ENCODE results near the gene JRKL.

The JRKL gene

DNA sequence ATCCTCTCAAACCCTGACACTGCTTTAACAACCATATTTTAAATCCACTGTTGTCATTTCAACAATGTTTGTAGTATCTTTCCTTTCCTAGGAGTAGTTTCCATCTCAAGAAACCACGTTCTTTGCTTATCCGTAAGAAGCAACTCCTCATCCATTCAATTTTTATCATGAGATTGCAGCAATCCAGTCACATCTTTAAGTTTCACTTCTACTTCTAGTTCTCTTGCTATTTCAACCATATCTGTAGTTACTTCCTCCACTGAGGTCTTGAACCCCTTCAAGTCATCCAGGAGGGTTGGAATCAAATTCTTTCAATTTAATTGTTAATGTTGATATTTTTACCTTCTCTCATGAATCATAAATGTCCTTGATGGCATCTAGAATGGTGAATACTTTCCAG lies 22.5 kb upstream of the JRKL start:
- TF ChIP-seq, protein P1, sequence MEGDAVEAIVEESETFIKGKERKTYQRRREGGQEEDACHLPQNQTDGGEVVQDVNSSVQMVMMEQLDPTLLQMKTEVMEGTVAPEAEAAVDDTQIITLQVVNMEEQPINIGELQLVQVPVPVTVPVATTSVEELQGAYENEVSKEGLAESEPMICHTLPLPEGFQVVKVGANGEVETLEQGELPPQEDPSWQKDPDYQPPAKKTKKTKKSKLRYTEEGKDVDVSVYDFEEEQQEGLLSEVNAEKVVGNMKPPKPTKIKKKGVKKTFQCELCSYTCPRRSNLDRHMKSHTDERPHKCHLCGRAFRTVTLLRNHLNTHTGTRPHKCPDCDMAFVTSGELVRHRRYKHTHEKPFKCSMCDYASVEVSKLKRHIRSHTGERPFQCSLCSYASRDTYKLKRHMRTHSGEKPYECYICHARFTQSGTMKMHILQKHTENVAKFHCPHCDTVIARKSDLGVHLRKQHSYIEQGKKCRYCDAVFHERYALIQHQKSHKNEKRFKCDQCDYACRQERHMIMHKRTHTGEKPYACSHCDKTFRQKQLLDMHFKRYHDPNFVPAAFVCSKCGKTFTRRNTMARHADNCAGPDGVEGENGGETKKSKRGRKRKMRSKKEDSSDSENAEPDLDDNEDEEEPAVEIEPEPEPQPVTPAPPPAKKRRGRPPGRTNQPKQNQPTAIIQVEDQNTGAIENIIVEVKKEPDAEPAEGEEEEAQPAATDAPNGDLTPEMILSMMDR (conservative IDR thresholded peaks at IDR 0.05; ENCODE audit: low read depth), result no peak
- CTCF ChIA-PET, result no interaction called here
- POLR2A ChIA-PET (ENCODE audit: low non-redundant PET), result no interaction called here
- DNase-seq (ENCODE audit: low spot score), result no peak
- H3K27ac ChIP-seq, result no peak overlapping the region

GRCh38 chr11:96373826-96374225 lies 16.0 kb upstream of the JRKL start:
- POLR2A ChIA-PET (ENCODE audit: low non-redundant PET), result no interaction called here
- CTCF ChIA-PET, result no interaction called here
- TF ChIP-seq, protein P1 (conservative IDR thresholded peaks at IDR 0.05; ENCODE audit: low read depth), result no peak
- no peak overlapping the region for H3K27ac ChIP-seq
- no peak for DNase-seq (ENCODE audit: low spot score)

DNA sequence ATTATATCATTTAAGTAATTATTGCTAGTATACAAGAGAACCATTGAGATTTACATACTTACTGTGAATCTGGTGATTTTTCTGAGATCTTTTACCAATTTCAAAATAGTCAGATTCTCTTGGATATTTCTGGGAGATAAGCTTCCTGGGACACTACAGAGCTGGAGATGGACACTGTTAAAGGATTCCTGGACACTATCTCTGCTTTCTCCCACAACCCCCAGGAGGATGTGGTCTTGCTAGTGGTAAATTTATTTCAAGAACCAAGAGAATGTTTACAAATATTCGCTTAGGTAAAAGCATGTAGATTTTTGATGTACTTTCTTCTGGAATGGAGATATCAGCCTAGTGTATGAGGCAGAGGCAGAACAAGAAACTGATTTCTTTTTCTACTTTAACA lies 13.0 kb upstream of the JRKL start:
- TF ChIP-seq, protein P1 (conservative IDR thresholded peaks at IDR 0.05; ENCODE audit: low read depth), result no peak
- DNase-seq (ENCODE audit: low spot score), result no peak
- POLR2A ChIA-PET (ENCODE audit: low non-redundant PET), result no interaction called here
- CTCF ChIA-PET, result no interaction called here
- no peak overlapping the region for H3K27ac ChIP-seq

DNA sequence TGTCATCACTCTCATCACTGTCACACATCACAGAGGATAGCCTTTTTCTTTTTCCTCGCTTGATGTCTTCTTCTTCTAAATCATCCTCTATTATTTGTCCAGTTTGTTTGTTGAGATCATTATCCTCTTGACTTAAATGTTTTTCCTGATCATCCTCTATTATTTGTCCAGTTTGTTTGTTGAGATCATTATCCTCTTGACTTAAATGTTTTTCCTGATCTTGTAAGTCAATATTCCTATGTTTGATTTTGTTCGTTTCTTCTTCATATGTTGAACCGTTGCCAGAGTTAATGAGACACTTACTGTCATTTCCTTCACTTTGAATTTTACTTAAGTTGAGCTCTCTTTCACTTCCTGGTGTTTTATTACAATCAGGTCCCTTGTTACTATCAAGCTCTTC lies 5.7 kb upstream of the JRKL start:
- CTCF ChIA-PET, result no interaction called here
- no peak for DNase-seq (ENCODE audit: low spot score)
- no peak overlapping the region for H3K27ac ChIP-seq
- POLR2A ChIA-PET (ENCODE audit: low non-redundant PET), result no interaction called here
- TF ChIP-seq, protein P1 (conservative IDR thresholded peaks at IDR 0.05; ENCODE audit: low read depth), result no peak

DNA sequence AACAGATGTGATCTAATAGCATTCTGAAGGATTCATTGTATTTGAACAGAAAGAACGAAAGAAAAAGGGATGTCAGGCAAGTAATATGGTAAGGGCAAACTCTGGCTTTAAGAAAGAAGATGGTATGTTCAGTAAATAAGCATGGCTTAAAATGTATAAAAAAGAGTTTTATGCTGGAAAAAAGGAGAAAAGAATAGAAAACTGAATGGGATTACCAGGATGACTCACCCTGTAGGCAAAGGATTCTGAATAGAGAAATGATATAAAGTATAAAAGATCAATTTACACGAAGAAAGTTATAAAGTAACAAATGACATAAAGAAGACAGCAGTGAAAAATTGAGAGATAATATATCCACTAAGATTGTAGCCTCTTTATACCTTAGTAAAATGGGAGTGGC lies 4.6 kb upstream of the JRKL start:
- no peak overlapping the region for H3K27ac ChIP-seq
- POLR2A ChIA-PET (ENCODE audit: low non-redundant PET), result no interaction called here
- TF ChIP-seq, protein P1 (conservative IDR thresholded peaks at IDR 0.05; ENCODE audit: low read depth), result no peak
- CTCF ChIA-PET, result no interaction called here
- no peak for DNase-seq (ENCODE audit: low spot score)

GRCh38 chr11:96388891-96389719 lies 708 bp upstream of the JRKL start:
- CTCF ChIA-PET, result interaction anchor here (1.2 kb wide), 1 partner anchor 47 kb away, joined by 3 read pairs; the partner anchor contains the start of gene MAML2
- peak overlapping the region; percentile 89 for H3K27ac ChIP-seq
- POLR2A ChIA-PET (ENCODE audit: low non-redundant PET), result interaction anchor here (0.6 kb wide), 1 partner anchor 16 kb away, joined by 3 read pairs; no protein-coding TSS in a partner anchor
- TF ChIP-seq, protein P1 (conservative IDR thresholded peaks at IDR 0.05; ENCODE audit: low read depth), result no peak
- peak; percentile 44 for DNase-seq (ENCODE audit: low spot score)
